ENCODE results near the gene IGIP.

Gene IGIP

DNA sequence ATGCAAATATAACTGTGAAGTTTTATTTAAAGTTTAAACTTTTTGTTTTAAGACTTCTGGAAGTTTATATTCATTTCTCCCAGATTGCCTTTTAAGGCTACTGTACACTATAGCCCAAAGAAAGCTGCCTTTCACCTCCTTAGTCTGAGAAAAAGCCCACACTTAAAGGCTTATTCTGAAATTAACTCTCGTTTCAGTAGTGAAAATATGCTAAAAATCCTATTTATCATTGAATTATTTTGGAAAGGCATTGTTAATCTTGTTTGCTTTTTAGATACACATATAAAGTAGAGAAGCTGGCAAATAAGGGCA is 15.1 kb upstream of the IGIP start:
- FAIRE-seq (no peak), DNase-seq (ENCODE audit: insufficient read length, low spot score) (no peak)
- no peak for TF ChIP-seq POU2F2 (IDR thresholded peaks at IDR 0.05; ENCODE audit: low read depth, low read length)
- no peak for TF ChIP-seq TAF1 (IDR thresholded peaks at IDR 0.05; ENCODE audit: low read depth, low read length)
- no peak for TF ChIP-seq POLR2A (IDR thresholded peaks at IDR 0.05; ENCODE audit: low read depth, low read length)
- TF ChIP-seq POLR2AphosphoS5 (IDR thresholded peaks at IDR 0.05; ENCODE audit: low read depth, low read length), result no peak
- no peak for TF ChIP-seq SPI1 (IDR thresholded peaks at IDR 0.05; ENCODE audit: low read depth, low read length)
- TF ChIP-seq PAX5 (IDR thresholded peaks at IDR 0.05; ENCODE audit: insufficient read depth, low read length, severe bottlenecking), result no peak

DNA sequence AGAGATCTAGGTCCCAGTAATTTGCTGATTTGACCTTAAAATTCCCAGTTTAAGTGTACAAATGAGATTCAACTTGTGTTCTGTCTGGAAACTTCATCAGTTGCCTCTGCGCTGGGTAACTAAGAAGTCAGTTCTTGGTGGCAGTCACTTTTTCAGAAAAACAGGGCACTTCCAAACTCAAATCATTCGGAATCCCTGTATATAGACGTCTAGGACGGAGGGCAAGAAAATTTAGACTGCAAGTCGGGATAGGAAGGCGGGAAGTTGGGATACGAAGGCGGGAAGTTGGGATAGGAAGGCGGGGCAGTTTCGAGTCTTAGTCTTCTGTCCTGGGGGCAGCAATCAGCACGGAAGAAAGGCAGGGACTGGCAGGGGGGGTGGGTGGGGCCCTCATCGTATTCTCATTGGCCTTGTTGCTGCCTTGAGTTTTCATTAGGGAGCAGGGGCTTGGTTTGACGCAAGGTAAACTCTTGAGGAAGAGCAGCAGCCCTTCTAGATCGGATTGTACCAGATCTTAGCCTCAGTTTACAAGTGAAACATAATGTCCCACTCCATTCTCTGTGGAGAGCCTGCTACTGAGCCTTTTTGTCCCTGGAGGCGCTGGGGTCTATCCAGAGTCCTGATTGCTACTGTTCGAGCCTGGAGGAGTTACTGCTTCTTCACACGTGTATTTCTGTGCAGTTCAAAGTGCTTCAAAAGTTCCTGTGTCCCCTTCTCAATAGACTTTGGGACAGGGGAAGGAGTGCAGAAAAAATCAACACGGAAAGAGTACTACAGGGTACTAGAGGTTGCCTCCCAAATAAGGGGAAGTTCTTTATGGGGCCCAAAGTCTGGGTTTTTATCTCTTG is 14.5 kb upstream of the IGIP start:
- TF ChIP-seq SPI1 (IDR thresholded peaks at IDR 0.05; ENCODE audit: low read depth, low read length) (no peak), POLR2A (IDR thresholded peaks at IDR 0.05; ENCODE audit: low read depth, low read length) (no peak)
- DNase-seq (ENCODE audit: insufficient read length, low spot score) (no peak), FAIRE-seq (no peak)

DNA sequence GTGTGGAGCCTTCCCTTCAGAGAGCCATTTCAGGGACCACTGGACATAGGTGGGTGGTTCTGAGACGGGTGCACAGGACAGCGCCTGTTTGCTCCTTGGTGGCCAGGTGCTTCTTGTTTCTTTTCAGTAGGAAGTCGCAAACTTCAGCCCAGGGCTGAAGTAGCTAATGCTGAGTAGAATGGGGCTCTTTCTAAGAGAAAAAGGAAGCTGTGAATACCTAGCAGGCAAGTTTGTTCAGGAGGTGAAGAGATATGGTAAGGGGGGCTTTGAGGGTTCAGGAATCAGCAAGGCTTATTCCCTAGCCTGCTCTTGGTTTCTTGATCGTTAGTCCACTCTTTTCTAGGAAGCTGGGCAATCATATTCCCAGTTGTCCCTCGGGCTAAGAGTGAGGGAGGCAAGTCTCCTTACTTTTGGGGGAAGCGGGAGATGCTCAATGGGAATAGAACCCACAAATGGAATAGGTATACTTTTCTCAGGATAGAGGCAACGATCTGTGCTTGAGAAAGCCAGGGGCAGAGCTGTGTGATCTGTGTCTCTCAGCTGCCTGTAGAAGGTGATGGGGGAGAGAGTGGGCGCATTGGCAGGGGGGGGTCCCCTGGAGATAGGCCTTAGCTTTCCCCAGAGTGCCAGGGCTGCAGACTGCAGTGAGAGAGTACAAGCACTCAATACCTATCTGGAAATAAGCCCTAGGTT is 13.7 kb upstream of the IGIP start:
- DNase-seq (ENCODE audit: insufficient read length, low spot score) (no peak), FAIRE-seq (peak; percentile 16)
- no peak for TF ChIP-seq POLR2A (IDR thresholded peaks at IDR 0.05; ENCODE audit: low read depth, low read length)
- no peak for TF ChIP-seq POU2F2 (IDR thresholded peaks at IDR 0.05; ENCODE audit: low read depth, low read length)
- no peak for TF ChIP-seq PAX5 (IDR thresholded peaks at IDR 0.05; ENCODE audit: insufficient read depth, low read length, severe bottlenecking)
- TF ChIP-seq TAF1 (IDR thresholded peaks at IDR 0.05; ENCODE audit: low read depth, low read length), result no peak
- TF ChIP-seq SPI1 (IDR thresholded peaks at IDR 0.05; ENCODE audit: low read depth, low read length), result no peak
- TF ChIP-seq POLR2AphosphoS5 (IDR thresholded peaks at IDR 0.05; ENCODE audit: low read depth, low read length), result no peak

DNA sequence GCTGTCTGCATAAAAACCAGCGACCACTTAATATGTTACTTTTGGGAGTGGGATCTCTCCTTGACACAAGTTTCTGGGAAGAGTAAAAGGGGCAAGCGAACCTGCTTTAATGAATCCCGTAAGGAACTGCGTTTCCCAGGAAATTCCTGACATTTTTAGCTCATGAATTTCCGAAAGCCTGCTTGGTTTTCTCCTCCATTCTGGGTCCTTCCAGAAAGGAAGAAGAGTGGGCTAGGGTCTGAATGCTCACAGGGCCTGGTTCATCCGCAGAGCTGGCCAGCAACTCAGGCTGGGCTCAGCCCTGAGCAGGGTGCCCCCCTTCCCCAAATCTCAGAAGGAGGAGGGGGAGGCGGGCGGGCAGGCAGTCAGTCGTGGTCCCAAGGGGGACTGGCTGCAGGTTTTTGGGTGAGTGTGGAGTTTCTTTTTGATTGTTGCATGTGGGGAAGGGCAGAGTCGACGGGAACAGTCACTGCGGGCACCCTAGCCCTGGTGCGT is 13.0 kb upstream of the IGIP start:
- FAIRE-seq, result peak; percentile 13
- no peak for TF ChIP-seq SPI1 (IDR thresholded peaks at IDR 0.05; ENCODE audit: low read depth, low read length)
- no peak for TF ChIP-seq POLR2A (IDR thresholded peaks at IDR 0.05; ENCODE audit: low read depth, low read length)
- no peak for TF ChIP-seq TAF1 (IDR thresholded peaks at IDR 0.05; ENCODE audit: low read depth, low read length)
- TF ChIP-seq PAX5 (IDR thresholded peaks at IDR 0.05; ENCODE audit: insufficient read depth, low read length, severe bottlenecking), result no peak
- TF ChIP-seq POU2F2 (IDR thresholded peaks at IDR 0.05; ENCODE audit: low read depth, low read length), result no peak
- no peak for DNase-seq (ENCODE audit: insufficient read length, low spot score)

DNA sequence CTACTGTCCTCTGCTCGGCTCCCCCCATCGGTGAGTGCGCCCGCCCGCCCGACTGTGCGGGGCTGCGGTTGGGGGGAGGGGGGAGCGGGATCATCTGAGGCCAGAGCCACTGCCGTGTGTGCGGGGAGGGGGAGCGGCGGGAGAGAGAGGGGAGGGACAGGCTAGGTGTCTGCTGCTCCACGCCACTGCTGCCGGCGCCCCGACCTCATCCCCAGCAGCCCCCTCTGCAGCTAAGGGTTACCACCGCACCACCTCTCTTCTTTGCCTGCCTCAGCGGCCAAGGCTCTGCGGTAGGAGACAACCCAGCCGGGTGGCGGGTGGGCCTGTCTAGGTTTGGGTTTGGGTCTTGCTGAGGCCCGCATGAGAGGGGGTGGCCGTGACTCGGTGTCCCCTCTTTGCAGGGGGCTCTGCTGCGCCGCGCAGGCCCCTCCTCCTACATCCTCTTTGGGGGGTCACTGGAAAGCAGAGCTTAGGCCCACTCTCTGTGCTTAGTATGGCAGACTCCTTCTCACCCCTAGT is 12.5 kb upstream of the IGIP start:
- FAIRE-seq, result peak; percentile 9
- no peak for TF ChIP-seq PAX5 (IDR thresholded peaks at IDR 0.05; ENCODE audit: insufficient read depth, low read length, severe bottlenecking)
- TF ChIP-seq SPI1 (IDR thresholded peaks at IDR 0.05; ENCODE audit: low read depth, low read length), result no peak
- TF ChIP-seq POU2F2 (IDR thresholded peaks at IDR 0.05; ENCODE audit: low read depth, low read length), result no peak
- TF ChIP-seq TAF1 (IDR thresholded peaks at IDR 0.05; ENCODE audit: low read depth, low read length), result no peak
- TF ChIP-seq POLR2A (IDR thresholded peaks at IDR 0.05; ENCODE audit: low read depth, low read length), result no peak
- TF ChIP-seq POLR2AphosphoS5 (IDR thresholded peaks at IDR 0.05; ENCODE audit: low read depth, low read length), result no peak

DNA sequence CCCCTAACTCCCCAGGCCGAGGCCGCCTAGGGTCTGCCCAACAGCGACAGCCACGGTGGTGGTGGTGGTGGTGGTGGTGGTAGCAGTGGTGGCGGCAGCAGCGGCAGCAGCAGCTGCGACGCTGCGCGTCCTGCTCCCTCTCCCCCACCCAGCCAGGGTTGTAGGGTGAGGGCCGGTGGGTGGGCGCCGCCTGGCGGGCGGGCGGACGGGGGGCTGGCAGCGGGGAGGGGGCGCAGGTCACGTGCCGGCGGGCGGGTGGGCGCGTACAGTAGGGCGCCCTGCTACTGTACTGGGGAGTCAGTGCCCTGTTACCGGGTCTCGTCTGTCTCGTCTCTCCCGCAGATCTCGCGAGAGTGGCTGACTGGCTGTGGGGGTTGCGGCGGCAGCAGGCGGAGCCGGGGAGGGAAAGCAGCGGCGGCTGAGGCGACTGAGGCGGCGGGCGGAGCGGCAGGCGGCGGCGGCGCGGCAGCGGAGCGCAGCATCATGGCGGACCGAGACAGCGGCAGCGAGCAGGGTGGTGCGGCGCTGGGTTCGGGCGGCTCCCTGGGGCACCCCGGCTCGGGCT is 12.0 kb upstream of the IGIP start, which contains the start of gene PURA:
Gene PURA, plus strand, starts transcription at position 411 of the 565 bp plus-strand sequence. Its CDS starts 73 bp downstream, at position 484.
- peak; percentile 71; the same call in 1 of the 2 replicates for TF ChIP-seq POLR2A (IDR thresholded peaks at IDR 0.05; ENCODE audit: low read depth, low read length)
- TF ChIP-seq SPI1 (IDR thresholded peaks at IDR 0.05; ENCODE audit: low read depth, low read length), result no peak
- no peak for TF ChIP-seq POU2F2 (IDR thresholded peaks at IDR 0.05; ENCODE audit: low read depth, low read length)
- peak; percentile 47; the same call in 1 of the 2 replicates for TF ChIP-seq POLR2AphosphoS5 (IDR thresholded peaks at IDR 0.05; ENCODE audit: low read depth, low read length)
- TF ChIP-seq TAF1 (IDR thresholded peaks at IDR 0.05; ENCODE audit: low read depth, low read length), result peak; percentile 50; the same call in 1 of the 2 replicates
- TF ChIP-seq PAX5 (IDR thresholded peaks at IDR 0.05; ENCODE audit: insufficient read depth, low read length, severe bottlenecking), result peak; percentile 36
- DNase-seq (ENCODE audit: insufficient read length, low spot score) (peak; percentile 91), FAIRE-seq (peak; percentile 98)

More for the DNA sequence above, 12.5 kb upstream of the IGIP start:
- no peak for DNase-seq (ENCODE audit: insufficient read length, low spot score)

DNA sequence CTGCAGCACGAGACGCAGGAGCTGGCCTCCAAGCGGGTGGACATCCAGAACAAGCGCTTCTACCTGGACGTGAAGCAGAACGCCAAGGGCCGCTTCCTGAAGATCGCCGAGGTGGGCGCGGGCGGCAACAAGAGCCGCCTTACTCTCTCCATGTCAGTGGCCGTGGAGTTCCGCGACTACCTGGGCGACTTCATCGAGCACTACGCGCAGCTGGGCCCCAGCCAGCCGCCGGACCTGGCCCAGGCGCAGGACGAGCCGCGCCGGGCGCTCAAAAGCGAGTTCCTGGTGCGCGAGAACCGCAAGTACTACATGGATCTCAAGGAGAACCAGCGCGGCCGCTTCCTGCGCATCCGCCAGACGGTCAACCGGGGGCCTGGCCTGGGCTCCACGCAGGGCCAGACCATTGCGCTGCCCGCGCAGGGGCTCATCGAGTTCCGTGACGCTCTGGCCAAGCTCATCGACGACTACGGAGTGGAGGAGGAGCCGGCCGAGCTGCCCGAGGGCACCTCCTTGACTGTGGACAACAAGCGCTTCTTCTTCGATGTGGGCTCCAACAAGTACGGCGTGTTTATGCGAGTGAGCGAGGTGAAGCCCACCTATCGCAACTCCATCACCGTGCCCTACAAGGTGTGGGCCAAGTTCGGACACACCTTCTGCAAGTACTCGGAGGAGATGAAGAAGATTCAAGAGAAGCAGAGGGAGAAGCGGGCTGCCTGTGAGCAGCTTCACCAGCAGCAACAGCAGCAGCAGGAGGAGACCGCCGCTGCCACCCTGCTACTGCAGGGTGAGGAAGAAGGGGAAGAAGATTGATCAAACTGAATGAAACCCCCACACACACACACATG is 11.2 kb upstream of the IGIP start:
- FAIRE-seq (peak; percentile 82), DNase-seq (ENCODE audit: insufficient read length, low spot score) (no peak)
- TF ChIP-seq POLR2AphosphoS5 (IDR thresholded peaks at IDR 0.05; ENCODE audit: low read depth, low read length) (no peak), POLR2A (IDR thresholded peaks at IDR 0.05; ENCODE audit: low read depth, low read length) (no peak), PAX5 (IDR thresholded peaks at IDR 0.05; ENCODE audit: insufficient read depth, low read length, severe bottlenecking) (no peak), POU2F2 (IDR thresholded peaks at IDR 0.05; ENCODE audit: low read depth, low read length) (no peak), TAF1 (IDR thresholded peaks at IDR 0.05; ENCODE audit: low read depth, low read length) (no peak), SPI1 (IDR thresholded peaks at IDR 0.05; ENCODE audit: low read depth, low read length) (no peak)

DNA sequence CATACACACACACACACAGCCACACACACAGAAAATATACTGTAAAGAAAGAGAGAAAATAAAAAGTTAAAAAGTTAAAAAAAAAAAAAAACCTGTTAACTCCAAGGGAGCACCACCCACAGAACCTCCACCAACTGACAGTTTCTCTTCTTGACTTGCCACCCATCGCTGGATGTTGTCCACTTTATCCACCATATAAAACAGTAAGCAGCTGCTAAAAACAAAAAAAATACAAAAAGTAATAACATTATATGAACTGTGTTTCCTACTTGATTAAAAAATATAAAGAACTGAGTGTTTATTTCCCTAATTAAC is 10.6 kb upstream of the IGIP start:
- DNase-seq (ENCODE audit: insufficient read length, low spot score) (no peak), FAIRE-seq (no peak)
- TF ChIP-seq PAX5 (IDR thresholded peaks at IDR 0.05; ENCODE audit: insufficient read depth, low read length, severe bottlenecking), result no peak
- no peak for TF ChIP-seq POLR2A (IDR thresholded peaks at IDR 0.05; ENCODE audit: low read depth, low read length)
- TF ChIP-seq SPI1 (IDR thresholded peaks at IDR 0.05; ENCODE audit: low read depth, low read length), result no peak
- no peak for TF ChIP-seq POLR2AphosphoS5 (IDR thresholded peaks at IDR 0.05; ENCODE audit: low read depth, low read length)
- no peak for TF ChIP-seq POU2F2 (IDR thresholded peaks at IDR 0.05; ENCODE audit: low read depth, low read length)
- no peak for TF ChIP-seq TAF1 (IDR thresholded peaks at IDR 0.05; ENCODE audit: low read depth, low read length)
